DMS114 treated with DMSO at 0.1 percent for 48 hours (cell line): ENCODE measurements around the gene SMARCA4.
A peak's percentile ranks its signal among the peaks of the same experiment; 100 is the strongest.

Experiments
- DNase-seq: peaks from one replicate; lab custom pipeline; 2025; ENCODE audit not compliant: unreplicated experiment; lab: John Stamatoyannopoulos, UW

SMARCA4 gene

DNA sequence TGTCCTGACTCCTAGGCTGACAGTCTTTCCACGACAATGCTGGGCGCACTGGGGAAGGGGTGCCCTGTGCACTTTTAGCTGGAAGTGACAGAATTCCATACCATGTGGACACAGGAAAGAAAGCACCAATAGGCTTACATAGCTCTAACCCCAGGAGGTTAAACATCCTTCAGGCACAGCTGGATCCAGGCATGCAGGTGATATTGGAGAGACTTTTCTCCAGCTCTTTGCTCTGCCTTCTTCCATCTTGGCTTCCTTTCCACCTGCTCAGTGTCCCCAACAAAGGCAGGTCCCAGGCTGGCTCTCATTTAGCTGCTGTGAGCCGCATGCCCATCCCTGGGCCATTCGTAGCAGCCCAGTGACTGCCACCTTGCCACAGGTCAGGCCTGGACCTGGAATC lies 67.3 kb downstream of the SMARCA4 start:
- no peak for DNase-seq

DNA sequence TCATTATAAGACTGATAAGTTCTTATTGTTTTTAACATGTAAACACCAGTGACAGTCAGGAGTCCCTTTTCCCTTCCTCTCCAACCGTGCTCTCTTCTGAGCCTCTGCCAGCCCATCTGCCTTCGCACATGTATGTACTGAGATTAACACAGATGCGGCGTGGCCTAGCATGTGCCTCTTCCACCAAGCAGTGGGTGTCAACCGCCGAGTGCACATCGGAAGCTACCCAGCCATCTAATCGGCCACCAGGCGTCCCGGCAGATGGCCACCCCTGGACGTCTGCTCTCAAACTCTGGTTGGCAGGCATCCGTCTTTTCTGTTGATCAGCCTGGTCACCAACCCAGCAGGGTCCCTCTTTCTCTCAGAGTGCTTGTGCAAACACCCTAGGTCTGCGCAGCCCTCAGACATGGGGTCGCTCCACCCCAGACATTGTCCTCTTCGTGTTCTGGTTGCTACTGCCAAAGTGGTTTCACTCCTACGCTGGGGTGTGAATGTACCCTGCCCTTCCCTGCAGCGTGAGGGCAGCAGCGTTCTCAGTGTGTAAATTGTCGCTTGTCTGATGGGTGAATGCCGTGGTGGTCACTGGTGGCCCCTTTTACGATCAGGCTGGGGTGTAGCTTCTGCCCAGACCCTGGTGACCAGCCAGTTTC lies 70.7 kb downstream of the SMARCA4 start:
- no peak for DNase-seq

DNA sequence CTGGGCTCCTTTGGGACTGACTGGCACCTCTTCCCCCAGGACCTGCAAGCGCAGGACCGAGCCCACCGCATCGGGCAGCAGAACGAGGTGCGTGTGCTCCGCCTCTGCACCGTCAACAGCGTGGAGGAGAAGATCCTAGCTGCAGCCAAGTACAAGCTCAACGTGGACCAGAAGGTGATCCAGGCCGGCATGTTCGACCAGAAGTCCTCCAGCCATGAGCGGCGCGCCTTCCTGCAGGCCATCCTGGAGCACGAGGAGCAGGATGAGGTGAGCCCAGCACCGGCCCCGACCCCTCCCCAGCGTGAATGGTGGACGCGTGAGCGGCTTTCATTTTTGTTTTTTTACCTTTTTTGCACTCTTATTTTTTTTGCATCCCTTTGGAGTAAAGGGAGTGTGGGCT lies 72.4 kb downstream of the SMARCA4 start:
- no peak for DNase-seq

DNA sequence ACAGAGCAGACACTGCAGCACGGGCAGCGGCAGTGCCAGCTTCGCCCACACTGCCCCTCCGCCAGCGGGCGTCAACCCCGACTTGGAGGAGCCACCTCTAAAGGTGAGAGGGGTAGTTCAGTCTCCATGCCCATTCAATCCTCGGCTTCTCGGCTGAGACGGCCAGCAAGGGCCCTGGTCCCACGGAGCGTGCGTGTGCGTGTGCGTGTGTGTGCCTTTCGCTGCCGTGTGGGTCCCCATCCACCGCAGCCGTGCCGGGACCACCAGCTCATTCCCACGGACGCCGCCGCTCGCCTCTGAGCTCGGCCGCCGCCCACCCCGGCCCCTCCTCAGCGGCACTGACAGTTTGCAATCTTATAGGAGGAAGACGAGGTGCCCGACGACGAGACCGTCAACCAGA lies 72.9 kb downstream of the SMARCA4 start:
- DNase-seq, result no peak

DNA sequence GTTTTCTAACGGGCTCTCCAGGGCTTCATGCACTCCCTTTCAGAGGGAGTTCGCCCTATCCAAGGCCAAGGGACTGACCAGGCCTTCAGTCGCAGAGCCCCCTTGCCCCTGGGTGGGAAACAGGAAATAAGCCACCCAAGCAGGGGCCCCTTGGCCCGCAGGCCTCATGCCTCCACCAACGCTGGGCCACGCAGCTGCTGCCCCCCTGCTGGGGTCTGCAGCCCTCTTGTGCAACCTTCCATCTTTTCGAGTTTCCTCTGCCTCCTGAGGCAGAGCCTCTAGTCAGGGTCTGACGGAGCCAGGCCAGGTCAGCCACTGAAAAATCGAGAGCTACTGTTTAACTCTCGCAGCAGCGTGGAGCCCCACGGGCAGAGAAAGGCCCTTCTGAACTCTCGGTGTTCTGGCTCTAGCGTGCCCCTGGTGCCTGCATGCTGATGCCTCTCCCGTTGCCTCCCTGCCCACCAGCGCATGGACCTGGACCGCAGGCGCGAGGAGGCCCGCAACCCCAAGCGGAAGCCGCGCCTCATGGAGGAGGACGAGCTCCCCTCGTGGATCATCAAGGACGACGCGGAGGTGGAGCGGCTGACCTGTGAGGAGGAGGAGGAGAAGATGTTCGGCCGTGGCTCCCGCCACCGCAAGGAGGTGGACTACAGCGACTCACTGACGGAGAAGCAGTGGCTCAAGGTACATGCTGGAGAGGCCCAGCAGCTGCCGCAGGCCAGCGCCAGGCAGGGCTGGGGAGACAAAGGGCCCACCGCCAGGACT lies 73.8 kb downstream of the SMARCA4 start:
- DNase-seq, result no peak

DNA sequence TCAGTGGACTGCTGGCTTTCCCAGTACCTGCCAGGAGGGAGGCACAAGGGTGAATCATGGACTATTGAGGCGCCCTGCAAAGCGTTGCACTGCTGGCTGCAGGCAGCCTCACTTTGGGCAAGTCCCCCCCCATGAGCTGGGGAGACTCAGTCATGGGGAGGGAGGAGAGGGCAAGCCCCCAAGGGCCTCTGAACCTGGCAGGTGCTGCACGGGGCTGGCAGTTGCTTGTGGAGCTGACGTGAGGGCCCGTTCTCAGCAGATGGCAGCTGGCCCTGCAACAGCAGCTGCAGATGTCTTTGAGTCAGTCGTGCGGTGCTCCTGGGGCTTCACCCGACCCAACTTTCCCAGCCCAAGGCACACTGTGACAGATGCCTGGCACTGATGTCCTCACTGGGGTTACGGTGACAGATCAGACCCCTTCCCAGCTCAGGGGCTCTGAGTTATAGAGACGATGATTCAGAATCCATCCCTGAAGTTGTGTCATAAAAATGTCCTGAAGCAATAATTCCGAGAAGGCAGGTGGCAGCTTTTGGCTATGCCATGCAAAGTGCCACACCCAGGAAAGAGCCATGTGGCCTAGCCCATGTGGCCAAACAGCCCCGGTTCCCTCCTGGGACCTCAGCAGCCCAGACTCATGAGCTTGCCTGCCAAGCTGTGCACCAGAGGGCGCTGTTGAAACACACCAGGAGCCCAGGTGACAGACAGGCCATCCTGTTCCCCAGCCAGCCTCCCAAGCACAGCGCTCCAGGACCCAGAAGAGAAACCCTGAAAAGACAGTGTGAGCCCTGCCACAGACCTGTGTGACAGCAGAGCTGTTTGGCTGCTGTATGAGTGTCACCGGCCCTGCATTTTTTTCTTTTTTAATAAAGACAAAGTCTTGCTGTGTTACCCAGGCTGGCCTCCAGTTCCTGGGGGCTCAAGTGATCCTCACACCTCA lies 74.9 kb downstream of the SMARCA4 start:
- peak; percentile 8 for DNase-seq

DNA sequence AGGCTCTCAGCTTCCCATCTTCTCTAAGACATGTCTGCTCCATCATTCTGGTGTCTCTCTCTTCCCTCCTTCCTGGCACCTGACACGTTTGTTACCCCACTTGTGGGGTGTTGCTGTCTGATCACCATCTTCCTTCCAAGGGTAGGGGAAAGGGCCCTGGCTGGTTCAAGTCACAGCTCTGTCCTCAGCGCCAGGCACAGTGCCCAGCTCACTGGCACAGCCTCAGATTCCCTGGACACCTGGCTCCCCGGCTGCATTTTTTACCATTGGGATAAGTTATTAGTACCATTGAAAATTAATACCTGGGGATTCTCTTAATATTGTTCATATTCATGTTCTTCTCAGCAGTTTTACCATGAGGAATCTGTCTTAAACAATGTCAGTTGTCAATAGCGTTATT lies 77.7 kb downstream of the SMARCA4 start:
- DNase-seq, result no peak

DNA sequence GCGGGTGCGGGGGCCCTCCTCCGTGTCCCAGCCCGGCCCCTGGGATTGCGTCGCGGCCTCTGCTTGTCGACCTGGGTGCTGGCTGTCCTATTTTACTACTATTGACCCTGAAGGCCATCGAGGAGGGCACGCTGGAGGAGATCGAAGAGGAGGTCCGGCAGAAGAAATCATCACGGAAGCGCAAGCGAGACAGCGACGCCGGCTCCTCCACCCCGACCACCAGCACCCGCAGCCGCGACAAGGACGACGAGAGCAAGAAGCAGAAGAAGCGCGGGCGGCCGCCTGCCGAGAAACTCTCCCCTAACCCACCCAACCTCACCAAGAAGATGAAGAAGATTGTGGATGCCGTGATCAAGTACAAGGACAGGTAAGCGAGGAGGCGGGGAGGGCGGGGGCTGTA lies 80.4 kb downstream of the SMARCA4 start:
- no peak for DNase-seq

DNA sequence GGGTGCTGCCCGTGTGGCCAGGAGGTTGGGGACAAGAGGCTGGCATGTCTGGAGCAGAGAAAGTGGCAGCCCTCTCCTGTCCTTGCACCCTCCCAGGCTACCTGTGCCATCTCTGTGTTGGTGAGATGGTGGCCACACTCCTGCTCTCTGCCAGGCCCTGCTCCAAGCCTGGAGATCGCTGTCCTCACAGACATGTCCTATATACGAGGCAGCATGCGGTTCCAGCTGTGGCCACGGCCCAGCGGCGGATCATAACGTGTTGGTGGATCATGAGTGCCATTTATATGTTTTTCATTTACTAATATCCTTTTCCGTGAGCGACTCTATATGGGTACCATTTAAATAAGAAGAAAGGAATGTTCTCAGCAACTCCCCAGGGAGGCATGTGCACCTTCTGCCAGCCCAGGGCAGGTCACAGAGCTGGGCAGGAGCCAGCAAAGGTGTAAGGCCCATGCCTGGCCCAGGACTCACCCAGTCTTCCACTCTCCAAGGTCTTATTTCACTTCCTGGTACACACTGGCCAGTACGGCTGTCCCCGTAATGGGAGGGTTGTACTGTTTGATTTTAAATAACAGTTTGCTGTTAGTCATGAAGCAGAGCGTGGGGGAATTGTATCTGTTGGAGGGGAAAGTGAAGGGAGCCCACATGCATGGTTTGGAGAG lies 81.3 kb downstream of the SMARCA4 start:
- no peak for DNase-seq

DNA sequence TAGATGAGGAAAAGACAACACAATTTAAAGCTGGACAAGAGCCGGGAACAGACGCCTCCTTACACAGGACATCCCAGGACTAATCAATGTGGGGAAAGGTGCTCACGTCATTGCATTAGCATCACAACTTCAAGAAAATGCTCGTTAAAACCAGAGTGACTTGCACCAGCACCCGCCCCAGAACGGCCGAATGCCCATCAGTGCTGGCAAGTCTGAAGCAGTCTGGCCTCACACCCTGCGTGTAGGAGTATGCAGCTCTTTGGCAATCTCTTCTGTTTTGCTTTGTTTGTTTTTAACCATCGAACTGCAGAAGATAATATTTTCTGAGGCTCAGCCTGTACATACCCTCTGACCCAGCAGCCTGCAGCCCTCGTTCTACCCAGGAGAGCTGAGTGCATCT lies 83.6 kb downstream of the SMARCA4 start:
- no peak for DNase-seq

DNA sequence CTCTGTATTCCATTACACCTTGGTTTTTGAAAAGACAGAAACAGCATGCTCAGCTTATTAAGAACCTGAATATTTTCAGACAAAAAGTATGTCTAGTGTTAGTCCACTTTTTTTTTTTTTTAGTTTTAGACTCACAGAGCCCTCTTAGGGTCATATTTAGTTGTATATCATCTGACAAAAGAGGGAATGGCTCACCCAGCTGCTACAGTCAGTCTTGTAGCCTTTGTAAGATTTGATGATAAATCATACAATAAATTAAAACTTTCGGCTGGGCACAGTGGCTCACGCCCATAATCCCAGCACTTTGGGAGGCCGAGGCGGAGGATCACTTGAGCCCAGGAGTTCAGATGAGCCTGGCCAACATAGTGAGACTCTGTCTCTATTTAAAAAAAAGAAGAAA lies 84.7 kb downstream of the SMARCA4 start:
- DNase-seq, result no peak

DNA sequence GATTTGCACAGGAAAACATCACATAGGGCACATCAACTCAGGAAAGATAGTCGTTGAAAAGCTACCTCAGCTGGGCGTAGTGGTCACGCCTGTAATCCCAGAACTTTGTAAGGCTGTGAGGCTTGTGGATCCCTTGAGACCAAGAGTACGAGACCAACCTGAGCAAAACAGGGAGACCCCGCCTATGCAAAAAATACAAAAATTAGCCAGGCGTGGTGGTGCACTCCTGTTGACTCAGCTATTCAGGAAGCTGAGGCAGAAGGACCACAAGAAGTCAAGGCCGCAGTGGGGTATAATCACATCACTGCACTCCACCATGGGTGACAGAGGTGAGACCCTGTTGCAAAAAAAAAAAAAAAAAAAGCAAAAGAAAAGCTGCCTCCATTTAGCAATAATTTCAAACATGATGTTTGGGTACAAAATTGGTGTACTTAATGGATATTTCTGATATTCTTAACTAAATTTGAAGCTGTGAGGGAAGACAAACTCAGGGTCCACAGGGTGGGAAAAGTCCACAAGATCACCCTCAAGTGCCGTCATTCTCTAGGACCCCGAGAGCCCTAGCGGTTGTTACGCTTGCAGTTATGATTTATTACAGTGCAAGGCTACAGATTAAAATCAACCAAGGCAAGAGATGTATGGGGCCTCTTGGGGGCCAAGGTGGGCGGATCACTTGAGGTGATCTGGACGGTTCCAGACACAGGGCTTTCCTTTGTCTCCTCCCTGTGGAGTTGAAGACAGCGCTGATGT lies 86.0 kb downstream of the SMARCA4 start:
- DNase-seq, result no peak

DNA sequence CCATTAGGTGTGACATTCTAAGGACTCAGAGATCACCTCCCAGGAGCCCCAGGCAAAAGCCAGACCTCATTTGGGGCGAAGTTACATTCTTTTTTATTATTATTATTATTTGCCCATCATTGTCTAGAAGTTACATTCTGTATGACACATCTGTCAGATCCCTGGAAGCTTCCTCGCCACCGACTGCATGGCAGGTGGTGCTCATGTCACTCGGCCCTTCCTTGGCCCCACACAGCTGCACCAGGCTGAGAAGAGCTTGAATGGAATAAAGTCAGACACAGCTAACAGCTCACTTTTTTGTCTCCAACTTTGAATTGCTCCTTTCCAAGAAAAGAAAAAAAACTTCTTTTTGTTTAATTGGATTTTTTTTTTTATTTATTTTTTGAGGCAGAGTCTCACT lies 87.0 kb downstream of the SMARCA4 start:
- DNase-seq, result no peak

DNA sequence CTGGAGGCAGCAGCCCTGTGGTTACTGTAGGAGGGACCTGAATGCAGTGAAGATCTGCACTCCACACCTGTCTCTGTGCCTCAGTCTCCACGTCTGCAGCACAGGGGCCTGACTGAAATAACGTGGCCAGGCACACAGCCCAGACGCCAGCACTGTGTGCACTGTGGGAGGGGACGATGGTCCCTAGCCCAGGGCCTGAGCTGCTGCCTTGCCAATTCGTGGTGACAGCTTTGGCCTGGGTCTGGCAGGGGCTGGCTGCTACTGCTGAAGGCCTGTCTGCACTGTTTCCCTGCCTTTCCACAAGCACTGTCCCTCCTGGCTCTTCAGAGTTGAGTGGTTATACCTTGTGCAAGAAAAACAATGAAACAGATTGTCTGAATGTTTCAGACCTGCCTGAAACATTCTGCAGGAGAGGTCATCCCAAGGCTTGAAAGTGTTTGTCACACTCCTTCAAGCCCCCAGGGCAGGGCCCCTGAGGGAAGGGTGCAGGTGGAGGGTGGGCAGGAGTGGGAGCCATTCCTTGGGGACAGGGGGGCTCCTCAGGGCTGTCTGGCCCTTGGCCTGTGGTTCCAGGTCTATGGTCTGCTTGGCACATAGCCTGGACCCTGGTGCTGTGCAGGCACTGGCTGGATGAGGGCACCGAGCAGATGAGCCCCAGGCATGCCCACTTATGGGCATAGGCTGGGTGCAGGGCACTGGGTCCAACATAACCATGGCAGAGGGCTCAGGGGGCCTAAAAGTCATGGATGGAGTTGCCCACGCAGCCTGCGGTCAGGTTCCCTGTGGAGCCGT lies 89.7 kb downstream of the SMARCA4 start:
- DNase-seq, result no peak

DNA sequence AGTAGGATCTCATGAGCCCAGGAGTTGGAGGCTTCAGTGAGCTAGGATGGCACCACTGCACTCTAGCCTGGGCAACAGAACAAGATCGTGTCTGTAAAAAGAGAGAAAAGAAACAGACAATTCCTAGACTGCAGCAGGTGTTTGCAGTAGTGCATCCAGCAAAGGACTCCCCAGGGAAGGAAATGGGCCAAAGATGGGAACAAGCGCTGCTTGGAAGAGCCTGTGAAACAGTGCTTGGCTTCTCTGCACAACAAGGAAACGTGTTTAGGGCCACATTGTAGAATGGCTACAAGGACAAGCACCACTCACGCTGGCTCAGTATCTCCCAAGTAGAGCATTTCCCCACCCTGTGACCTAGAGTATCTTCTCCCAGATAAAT lies 93.0 kb downstream of the SMARCA4 start:
- no peak for DNase-seq

DNA sequence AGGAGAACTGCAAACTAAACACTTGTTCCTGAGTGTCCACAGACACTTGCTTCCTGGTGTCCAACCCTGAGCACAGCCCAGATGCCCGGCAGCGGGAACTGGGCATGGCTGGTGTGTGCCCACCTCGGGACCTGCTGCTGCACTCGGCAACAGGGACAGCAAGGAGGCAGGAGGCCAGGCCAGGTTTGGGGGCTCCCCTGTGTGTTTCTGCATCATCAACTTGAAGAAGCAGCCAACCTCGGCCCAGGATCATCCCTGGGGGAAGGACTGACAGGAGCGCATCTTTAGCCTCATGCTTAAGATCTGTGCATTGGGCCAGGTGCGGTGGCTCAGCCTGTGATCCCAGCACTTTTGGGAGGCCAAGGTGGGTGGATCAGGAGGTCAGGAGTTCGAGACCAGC lies 93.4 kb downstream of the SMARCA4 start:
- DNase-seq, result no peak

DNA sequence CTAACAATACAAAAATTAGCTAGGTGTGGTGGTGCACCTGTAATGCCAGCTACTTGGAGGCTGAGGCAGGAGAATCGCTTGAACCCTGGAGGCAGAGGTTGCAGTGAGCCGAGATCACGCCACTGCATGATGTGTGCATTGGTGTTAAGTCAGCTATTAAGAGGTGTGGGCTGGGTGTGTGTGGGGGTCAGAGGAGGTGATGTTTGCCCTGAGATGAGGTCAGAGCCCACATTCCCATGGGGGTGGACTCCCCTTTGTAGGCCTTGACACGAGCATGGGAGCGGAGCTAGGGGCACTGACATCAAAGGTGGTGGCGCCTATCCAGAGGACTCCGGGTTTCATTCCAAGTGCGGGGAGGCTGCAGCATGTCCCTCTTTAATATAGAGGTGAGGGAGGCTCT lies 93.8 kb downstream of the SMARCA4 start:
- DNase-seq, result no peak

DNA sequence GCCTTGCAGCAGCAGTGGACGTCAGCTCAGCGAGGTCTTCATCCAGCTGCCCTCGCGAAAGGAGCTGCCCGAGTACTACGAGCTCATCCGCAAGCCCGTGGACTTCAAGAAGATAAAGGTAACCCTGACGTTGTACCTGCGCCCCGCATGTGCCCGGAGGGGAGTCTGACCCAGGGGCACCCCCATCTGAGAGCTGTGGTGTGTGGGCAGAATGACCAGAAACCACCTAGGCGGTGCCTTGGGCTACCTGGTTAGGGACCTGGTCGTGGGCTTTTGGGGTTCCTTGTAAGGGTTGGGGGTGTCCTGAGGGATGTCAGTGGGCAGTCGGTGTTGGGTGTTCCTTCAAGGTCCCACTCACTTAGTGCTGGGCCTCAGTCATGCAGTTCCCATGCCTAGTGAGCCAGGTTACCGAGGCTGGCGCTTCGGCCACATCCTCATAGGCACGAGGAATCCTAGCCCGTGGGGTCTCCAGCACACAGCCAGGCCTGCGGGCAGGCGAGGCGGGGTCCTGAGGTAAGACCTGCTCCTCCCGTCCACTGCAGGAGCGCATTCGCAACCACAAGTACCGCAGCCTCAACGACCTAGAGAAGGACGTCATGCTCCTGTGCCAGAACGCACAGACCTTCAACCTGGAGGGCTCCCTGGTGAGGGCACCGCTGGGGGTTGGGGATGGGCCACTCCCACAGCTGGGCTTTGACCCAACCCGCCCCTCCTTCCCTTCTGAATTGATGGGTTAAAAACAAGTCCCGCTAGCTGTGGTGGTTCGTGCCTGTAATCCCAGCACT lies 97.6 kb downstream of the SMARCA4 start:
- DNase-seq, result no peak
